ENCODE measurements around the gene ABCC10.
"Not testable (repeated sequence)": the region's sequence is repeated elsewhere in the genome, so short reads cannot be mapped to it uniquely, and the experiment has no call there.

Gene ABCC10

DNA sequence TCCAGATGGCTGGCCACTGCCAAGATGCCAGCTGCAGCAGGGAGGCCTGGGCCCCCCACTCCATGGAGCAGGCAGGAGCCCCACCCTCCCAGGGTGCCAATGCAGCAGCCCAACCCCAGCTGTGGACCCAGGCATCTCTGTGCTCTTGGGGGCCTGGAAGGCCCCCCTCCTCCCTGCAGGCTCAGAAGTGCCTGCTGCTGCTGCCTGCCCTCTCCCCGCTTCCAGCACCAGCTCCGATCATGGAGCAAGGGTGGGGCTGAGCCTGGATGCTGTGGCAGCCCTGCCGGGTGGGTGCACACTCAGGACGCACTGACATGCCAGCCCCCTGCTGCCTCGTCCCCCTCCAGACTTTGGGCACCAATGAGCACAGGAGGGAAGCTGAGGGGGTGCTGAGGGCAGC, 14.8 kb upstream of the ABCC10 start:
- DNase-seq (ENCODE audit: low spot score): no peak

DNA sequence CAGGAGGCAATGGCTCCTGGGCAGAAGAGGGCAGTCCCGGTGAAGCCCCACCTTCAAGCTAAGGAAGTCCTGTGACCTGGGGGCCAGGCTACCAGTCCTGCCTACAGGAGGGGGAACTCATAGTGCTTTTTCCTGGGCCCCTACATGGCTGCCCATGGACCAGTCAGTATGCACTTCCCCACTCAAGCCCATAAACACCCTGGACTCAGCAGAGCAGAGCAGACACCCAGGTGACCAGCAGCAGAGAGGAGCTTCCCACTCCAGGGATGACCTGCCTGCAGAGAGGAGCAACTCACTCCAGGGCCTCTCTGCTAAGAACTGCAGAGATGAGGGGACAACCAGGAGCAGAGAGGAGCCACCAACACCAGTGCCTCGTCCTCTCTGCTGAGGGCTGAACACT, 14.3 kb upstream of the ABCC10 start:
- no peak for DNase-seq (ENCODE audit: low spot score)

DNA sequence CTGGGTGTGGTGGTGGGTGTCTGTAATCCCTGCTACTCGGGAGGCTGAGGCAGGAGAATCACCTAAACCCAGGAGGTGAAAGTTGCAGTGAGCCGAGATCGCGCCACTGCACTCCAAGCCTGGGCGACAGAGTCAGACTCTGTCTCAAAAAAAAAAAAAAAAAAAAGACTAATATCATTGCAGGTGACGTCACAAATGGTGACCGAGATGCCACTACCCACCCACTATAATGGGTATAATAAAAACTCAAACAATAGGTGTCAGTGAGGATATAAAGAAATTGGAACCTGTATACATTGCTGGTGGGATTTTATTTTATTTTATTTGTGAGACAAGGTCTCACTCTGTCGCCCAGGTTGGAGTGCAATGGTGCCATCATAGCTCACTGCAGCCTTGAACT, 12.1 kb upstream of the ABCC10 start:
- DNase-seq (ENCODE audit: low spot score): not testable (repeated sequence)

DNA sequence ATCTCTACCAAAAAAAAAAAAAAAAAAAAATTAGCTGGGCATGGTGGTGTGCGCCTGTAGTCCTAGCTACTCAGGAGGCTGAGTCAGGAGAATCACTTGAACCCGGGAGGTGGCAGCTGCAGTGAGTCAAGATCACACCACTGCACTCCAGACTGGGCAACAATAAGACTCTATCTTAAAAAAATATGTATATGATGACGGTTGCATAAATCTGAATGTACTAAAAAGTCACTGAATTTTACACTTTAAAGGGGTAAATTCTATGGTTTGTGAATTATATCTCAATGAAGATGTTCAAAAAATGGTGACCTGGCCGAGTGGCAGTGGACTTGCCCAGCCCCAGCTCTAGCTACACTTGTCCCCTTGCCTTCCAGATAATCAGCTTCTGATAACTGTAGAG, 10.4 kb upstream of the ABCC10 start:
- no peak for DNase-seq (ENCODE audit: low spot score)

DNA sequence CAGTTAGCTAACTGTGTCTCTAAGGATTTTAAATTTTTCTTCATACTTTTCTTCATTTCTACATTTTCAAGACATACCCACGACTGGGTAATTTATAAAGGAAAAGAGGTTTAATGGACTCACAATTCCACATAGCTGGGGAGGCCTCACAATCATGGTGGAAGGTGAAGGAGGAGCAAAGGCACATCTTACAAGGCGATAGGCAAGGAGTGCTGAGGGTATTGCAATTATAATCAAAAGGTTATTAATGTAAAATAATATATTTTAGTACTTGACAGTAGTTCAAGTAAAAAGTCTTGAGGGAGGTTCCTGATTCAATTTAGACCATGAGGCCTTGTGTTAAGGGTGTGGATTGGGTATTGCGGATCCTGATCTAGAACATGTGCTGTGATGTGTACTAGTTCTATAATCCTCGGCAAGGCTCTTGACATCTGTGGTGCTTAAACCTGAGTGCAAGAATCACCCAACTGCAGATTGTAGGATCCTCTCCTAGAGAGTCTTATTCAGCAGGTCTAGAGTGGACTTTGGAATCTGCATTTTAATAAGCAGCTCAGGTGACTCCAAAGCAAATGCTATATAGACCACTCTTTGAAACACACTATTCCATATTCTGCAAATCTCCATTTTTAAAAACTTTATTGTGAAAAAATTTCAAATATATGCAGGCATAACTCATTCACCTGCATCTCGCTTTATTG, 7.2 kb upstream of the ABCC10 start:
- DNase-seq (ENCODE audit: low spot score): no peak

DNA sequence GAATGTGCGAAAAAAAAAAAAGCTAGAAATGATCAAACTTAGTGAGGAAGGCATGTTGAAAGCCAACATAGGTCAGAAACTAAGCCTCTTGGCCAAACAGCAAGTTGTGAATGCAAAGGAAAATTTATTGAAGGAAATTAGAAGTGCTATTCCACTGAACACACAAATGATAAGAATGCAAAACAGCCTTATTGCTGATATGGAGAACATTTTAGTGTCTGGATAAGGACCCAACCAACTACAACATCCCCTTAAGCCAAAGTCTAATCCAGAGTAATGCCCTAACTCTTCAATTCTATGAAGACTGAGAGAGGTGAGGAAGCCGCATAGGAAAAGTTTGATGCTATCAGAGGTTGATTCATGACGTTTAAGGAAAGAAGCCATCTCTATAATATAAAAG, 5.5 kb upstream of the ABCC10 start:
- no peak for DNase-seq (ENCODE audit: low spot score)

DNA sequence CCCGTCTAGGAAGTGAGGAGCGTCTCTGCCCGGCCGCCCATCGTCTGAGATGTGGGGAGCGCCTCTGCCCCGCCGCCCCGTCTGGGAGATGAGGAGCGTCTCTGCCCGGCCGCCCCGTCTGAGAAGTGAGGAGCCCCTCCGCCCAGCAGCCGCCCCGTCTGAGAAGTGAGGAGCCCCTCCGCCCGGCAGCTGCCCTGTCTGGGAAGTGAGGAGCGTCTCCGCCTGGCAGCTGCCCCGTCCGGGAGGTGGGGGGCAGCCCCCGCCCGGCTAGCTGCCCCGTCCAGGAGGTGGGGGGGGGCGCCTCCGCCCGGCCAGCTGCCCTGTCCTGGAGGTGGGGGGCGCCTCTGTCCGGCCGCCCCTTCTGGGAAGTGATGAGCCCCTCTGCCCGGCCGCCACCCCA, 2.3 kb upstream of the ABCC10 start:
- not testable (repeated sequence) for DNase-seq (ENCODE audit: low spot score)

DNA sequence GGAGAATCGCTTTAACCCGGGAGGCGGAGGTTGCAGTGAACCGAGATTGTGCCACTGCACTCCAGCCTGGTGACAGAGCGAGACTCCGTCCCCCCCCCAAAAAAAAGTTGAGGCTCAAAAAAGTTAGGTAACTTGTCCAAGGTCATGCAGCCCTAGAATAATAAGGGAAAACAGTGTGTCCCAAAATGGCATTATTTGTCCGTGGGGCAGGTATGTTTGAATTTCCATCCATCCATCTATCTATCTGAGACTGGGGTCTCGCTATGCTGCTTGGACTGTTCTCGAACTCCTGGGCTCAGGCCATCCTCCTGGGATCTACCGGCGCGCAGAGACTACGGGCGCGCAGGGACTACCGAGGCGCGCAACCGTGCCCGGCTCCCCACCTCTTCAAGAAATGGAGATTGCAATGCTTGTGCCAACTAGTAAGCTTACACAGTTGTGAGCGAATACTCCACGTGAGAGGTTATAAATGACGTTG, 374 bp upstream of the ABCC10 start:
- no peak for DNase-seq (ENCODE audit: low spot score)

DNA sequence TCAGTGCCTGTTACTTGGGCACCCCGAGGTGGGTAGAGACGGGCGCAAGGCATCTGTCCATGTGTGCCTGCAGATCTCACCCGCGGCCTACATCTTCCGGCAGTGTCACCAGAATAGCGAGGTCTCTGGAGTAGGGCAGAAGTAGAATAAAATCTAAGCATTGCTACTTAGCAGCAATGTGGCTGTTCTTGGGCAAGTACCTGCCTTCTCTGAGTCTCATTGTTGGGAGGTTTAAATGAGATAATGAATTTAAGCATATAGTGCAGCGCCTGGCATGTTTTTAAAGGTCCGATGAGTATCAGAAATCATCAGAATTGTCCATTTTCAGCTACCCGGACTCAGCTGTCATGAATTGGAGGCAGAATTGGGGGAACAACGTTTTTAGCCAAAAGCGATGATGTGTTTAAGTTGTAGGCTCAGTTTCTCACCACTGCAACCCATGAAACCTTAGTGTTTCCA, 800 bp downstream of the ABCC10 start:
- no peak for DNase-seq (ENCODE audit: low spot score)

DNA sequence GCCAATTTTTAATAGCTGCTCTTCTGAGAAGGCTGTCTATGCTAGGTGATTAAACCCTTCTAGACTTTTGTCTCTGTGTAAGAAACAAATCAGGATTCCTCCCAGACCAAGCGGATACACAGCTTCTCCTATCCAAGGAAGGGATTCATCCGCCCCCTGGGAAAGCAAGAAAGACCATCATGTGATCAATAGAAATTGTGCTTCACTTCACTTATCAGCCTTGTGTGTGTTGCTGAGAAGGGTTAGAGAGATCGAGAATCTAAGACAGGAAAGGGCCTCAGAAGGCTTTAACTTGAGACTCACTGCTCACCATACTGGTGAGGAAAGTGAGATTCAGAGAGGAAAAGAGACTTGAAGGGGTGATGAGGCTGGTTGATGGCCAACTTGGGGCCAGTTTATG, 1.5 kb downstream of the ABCC10 start:
- DNase-seq (ENCODE audit: low spot score): no peak

DNA sequence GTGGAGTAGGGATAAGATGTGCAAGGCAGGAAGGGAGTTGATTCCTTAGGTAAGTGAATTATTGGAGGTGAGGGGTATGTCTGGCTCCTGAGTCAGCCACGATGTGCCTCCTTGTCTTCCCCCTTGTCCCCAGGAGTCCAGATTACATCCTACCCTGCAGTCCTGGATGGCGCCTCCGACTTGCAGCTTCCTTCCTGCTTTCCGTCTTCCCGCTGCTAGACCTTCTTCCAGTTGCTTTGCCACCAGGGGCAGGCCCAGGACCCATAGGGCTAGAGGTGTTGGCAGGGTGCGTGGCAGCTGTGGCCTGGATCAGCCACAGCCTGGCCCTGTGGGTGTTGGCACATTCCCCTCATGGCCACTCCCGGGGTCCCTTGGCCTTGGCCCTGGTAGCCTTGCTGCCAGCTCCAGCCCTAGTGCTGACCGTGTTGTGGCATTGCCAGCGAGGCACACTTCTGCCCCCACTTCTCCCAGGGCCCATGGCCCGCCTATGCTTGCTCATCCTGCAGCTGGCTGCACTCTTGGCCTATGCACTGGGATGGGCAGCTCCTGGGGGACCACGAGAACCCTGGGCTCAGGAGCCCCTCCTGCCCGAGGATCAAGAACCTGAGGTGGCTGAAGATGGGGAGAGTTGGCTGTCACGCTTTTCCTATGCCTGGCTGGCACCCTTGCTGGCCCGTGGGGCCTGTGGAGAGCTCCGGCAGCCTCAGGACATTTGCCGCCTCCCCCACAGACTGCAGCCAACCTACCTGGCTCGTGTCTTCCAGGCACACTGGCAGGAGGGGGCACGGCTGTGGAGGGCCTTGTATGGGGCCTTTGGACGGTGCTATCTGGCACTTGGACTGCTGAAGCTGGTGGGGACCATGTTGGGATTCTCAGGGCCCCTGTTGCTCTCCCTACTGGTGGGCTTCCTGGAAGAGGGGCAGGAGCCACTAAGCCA, 4.9 kb downstream of the ABCC10 start:
- DNase-seq (ENCODE audit: low spot score): no peak

DNA sequence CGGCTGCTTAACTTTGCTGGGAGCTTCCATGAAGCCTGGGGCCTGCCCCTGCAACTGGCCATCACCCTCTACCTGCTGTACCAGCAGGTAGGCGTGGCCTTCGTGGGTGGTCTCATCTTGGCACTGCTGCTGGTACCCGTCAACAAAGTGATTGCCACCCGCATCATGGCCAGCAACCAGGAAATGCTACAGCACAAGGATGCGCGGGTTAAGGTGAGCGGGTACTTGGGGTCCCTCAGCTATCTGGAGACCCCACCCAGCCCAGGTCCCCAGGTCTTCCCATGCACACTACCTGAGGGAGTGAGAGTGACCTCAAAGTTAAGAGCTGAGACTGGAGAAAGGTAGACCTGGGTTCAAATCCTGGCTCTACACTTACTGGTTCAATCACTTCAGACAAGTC, 5.8 kb downstream of the ABCC10 start:
- DNase-seq (ENCODE audit: low spot score): no peak

DNA sequence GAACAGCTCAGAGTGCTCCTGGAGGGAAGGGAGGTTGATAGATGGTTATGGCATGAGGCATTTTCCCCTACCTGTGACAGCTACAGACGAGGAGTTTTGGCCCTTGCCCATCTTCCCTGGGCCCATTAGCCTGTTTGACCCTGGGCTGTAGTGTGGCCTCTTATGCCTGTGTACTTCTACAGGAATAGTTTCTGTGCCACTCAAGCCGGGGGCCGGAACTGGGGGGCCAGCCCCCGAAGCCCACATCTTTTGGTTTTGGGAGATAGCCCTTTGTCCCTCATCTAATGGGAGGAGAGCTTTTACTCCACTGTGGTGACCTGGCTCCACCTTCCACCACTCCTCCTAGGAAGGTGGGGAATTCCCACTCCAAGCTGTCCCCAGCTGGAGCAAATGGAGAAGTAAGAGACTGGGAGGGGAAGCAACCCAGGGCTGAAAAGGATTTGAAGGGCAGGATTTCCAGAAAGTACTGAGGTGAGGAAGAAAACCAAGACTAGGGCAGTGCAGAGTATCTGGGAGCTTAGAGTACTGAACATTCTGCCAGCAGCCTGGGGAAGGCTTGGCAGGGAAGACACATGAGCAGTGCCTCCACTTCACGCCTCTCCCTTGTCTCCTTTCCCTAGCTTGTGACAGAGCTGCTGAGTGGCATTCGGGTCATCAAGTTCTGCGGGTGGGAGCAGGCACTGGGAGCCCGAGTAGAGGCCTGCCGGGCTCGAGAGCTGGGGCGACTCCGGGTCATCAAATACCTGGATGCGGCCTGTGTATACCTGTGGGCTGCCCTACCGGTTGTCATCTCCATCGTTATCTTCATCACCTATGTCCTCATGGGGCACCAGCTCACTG, 6.9 kb downstream of the ABCC10 start:
- no peak for DNase-seq (ENCODE audit: low spot score)

DNA sequence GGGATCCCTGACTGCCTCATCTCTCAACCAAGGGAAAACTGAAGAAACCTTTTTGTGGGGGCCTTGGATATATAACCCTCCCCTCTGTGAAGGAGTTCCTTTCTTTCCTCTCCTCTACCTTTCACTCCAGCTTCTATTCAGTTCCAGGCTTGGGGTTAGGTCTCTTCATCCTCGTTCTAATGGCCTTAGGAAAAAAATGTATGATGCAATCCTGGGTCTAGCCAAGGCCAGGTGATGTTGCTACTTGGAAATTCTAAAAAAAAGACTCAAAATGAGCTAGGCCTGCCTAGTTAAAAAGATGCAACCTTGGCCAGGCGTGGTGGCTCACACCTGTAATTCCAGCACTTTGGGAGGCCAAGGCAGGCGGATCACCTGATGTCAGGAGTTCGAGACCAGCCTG, 7.6 kb downstream of the ABCC10 start:
- no peak for DNase-seq (ENCODE audit: low spot score)

DNA sequence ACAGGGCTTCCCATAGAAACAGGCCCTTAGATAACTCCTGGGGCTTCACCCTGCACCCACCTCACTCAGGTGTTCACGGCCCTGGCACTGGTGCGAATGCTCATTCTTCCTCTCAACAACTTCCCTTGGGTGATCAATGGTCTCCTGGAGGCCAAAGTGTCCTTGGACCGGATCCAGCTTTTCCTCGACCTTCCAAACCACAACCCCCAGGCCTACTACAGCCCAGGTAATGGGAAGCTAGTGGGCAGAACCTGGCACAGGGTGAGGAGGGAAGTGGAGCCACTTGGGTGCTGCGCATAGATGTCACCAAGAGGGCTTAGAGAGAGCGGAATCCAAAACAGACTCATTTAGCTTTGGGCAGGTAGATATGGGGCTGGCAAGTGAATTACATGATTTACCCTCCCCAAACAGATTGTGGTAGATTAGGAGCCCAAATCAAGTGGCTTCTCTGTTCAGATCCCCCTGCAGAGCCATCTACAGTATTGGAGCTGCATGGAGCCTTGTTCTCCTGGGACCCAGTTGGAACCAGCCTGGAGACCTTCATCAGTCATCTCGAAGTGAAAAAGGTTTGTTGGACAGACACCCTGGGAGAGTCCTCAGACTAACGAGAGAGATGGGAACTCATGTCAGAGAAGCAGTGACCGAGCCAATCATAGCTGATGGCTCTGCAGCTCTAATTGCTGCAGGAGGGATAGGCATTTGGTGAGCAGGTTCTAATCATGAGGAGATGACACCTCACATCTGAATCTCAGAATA, 8.5 kb downstream of the ABCC10 start:
- no peak for DNase-seq (ENCODE audit: low spot score)

DNA sequence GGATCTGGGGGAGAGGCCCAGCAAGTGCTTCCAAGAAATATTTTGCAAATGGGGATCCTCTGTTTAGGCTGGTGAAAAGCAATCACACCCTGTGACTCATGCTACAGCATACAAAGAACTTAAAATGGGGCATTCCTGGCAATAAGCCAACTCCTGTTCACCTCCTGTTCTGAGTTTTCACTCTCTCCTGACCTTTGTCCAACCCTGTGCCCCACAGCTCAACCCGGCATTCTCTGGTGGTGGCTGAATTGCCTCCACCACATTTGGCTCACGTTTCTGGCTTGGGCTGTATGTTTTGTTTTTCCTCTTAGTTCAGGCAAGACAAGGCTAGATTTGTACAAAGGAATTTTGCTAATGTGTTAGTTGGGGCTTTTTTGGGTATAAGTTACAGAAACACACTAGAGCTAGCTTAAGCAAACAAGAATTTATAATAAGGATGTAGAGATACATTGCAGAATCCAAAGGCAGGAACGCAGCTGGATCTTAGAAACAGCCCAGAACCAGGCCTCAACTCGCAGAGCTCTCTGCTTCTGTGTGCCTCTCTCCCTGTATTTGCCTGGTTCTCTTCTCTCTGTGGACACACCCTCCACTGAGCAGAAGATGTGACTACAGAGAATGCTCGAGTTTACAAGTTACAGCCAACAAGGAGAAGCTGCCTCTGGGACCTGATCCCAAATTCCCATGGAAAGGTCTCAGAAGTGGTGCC, 9.4 kb downstream of the ABCC10 start:
- DNase-seq (ENCODE audit: low spot score): peak; percentile 80

DNA sequence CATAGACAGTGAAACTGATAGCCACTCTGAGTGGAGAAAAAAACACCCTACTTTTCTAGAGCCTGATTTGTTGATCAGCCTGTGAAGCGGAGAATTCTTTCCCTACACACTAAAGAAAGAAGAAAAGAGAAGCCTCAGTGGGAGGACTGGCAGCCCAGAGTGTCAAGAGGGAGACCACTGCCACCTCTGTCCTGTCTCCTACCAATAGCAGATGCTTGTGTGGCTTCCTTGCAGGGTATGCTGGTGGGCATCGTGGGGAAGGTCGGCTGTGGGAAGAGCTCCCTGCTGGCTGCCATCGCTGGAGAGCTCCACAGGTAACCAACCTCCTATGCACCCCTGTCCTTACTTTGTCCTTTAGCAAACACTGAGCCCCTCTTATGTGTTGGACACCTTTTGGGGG, 10.4 kb downstream of the ABCC10 start:
- no peak for DNase-seq (ENCODE audit: low spot score)

DNA sequence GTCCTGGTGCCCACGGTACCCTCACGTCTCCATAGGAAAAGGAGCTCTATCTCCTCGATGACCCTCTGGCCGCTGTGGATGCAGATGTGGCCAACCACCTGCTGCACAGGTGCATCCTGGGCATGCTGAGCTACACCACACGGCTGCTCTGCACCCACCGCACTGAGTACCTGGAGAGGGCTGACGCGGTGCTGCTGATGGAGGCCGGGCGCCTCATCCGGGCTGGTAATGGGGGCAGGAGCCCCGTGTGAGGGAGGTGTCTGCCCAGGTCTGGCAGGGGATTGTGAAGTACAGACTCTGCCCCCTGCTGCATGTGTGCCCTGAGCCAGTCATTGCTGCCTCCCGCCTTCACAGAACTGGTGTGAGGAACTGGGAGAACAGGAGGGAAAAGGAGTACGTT, 15.6 kb downstream of the ABCC10 start:
- no peak for DNase-seq (ENCODE audit: low spot score)

DNA sequence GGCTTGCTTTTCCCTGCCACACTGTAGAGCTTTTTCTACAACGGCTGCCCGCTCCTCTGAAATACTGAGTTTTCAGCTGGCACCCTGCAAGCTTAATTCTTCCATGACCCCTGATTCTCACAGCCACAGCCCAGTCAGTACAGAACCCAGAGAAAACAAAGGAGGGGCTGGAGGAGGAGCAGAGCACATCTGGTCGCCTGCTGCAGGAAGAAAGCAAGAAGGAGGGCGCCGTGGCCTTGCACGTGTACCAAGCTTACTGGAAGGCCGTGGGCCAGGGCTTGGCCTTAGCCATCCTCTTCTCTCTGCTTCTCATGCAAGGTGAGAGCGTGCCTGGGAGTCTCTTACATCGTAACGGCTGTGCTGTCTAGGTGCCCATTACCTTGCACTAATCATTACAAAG, 16.7 kb downstream of the ABCC10 start:
- peak; percentile 33 for DNase-seq (ENCODE audit: low spot score)

DNA sequence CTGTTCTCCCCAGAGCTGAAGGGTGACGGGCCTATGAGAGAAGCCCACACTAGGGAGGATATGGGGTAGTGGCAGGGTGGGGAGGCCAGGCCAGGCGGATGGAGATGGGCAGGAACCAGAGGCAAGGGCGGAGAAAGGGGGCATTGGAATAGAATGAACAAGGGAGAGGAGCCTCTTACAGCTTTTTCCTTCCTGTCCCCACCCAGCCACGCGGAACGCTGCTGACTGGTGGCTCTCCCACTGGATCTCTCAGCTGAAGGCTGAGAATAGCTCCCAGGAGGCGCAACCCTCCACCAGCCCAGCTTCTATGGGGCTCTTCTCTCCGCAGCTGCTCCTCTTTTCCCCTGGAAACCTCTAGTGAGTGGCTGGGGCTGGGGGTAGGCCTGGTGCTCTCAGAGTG, 17.2 kb downstream of the ABCC10 start:
- DNase-seq (ENCODE audit: low spot score): no peak

DNA sequence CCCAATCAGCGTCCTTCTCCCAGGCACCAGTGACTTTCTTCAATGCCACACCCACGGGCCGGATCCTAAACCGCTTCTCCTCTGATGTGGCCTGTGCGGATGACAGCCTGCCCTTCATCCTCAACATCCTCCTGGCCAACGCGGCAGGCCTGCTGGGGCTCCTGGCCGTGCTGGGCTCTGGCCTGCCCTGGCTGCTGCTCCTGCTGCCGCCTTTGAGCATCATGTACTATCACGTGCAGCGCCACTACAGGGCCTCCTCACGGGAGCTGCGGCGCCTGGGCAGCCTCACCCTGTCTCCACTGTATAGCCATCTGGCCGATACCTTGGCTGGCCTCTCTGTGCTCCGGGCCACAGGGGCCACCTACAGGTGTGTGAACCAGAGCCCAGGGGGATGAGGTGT, 18.2 kb downstream of the ABCC10 start:
- no peak for DNase-seq (ENCODE audit: low spot score)

Data from AG20443 (cell line).